H9 (cell line): Measurements from ENCODE around the gene SSBP2. TPM values are rescaled to one million over a fixed set of nuclear protein-coding genes. Genes with fewer than 3 reads are reported as not detected.

Source experiments
- DNase-seq: peaks from one replicate; pipeline ENCODE4 v3.0.0-alpha.2; 2017
- H2AFZ ChIP-seq: one replicate; pipeline ENCODE4 v1.6.1; 2013; ENCODE audit warnings: mild to moderate bottlenecking, low read length, control low read depth, moderate library complexity
- H2AK5ac ChIP-seq: 2 replicates; pipeline ENCODE4 v1.6.1; 2013; ENCODE audit warnings: low read length, control low read depth, mixed read lengths; ENCODE audit not compliant: insufficient read length
- H2BK120ac ChIP-seq: one replicate; pipeline ENCODE4 v1.6.1; 2013; ENCODE audit warnings: low read depth, mild to moderate bottlenecking, low read length, control low read depth, inconsistent platforms; ENCODE audit not compliant: poor library complexity, severe bottlenecking
- H2BK12ac ChIP-seq: 2 replicates; pipeline ENCODE4 v1.6.1; 2013; ENCODE audit warnings: low read length, control low read depth, mixed read lengths, low read depth; ENCODE audit not compliant: insufficient read length
- H2BK15ac ChIP-seq: 2 replicates; pipeline ENCODE4 v1.6.1; 2013; ENCODE audit warnings: low read depth, low read length, control low read depth
- H2BK20ac ChIP-seq: one replicate; pipeline ENCODE4 v1.6.1; 2013; ENCODE audit warnings: low read depth, mild to moderate bottlenecking, low read length, control low read depth, inconsistent platforms; ENCODE audit not compliant: poor library complexity, severe bottlenecking
- H2BK5ac ChIP-seq: 2 replicates; pipeline ENCODE4 v1.6.1; 2013; ENCODE audit warnings: low read length, control low read depth, mixed read lengths; ENCODE audit not compliant: insufficient read length
- H3K14ac ChIP-seq: 2 replicates; pipeline ENCODE4 v1.6.1; 2013; ENCODE audit warnings: low read length, control low read depth; ENCODE audit not compliant: insufficient read depth
- H3K18ac ChIP-seq: 2 replicates; pipeline ENCODE4 v1.6.1; 2013; ENCODE audit warnings: low read depth, mild to moderate bottlenecking, mixed read lengths, low read length, control low read depth; ENCODE audit not compliant: insufficient read length
- H3K23ac ChIP-seq: 2 replicates; pipeline ENCODE4 v1.6.1; 2013; ENCODE audit warnings: low read length, control low read depth, mixed read lengths, low read depth; ENCODE audit not compliant: insufficient read length
- H3K23me2 ChIP-seq: 2 replicates; pipeline ENCODE4 v1.6.1; 2013; ENCODE audit warnings: low read depth, mild to moderate bottlenecking, mixed read lengths, low read length, control low read depth; ENCODE audit not compliant: insufficient read length, poor library complexity, severe bottlenecking
- H3K27ac ChIP-seq: 2 replicates; pipeline ENCODE4 v1.5.1; 2013; ENCODE audit warnings: low read length, control low read depth, mixed read lengths, low read depth; ENCODE audit not compliant: insufficient read length
- H3K27me3 ChIP-seq: 2 replicates; pipeline ENCODE4 v1.6.1; 2013; ENCODE audit warnings: low read length, control low read depth, inconsistent platforms; ENCODE audit not compliant: insufficient read depth
- H3K4ac ChIP-seq: 2 replicates; pipeline ENCODE4 v1.6.1; 2013; ENCODE audit warnings: low read depth, mild to moderate bottlenecking, control low read depth, inconsistent platforms, low read length, moderate library complexity
- H3K4me1 ChIP-seq: 2 replicates; pipeline ENCODE4 v1.6.1; 2013; ENCODE audit warnings: low read length, control low read depth, inconsistent platforms; ENCODE audit not compliant: insufficient read depth
- H3K4me2 ChIP-seq: 2 replicates; pipeline ENCODE4 v1.6.1; 2013; ENCODE audit warnings: low read length, control low read depth, mixed read lengths; ENCODE audit not compliant: insufficient read length, insufficient read depth
- H3K56ac ChIP-seq: 2 replicates; pipeline ENCODE4 v1.6.1; 2013; ENCODE audit warnings: low read depth, mild to moderate bottlenecking, mixed read lengths, low read length, control low read depth; ENCODE audit not compliant: insufficient read length
- H3K79me1 ChIP-seq: 2 replicates; pipeline ENCODE4 v1.6.1; 2013; ENCODE audit warnings: low read depth, mild to moderate bottlenecking, moderate library complexity, low read length, control low read depth, inconsistent platforms; ENCODE audit not compliant: insufficient read depth, poor library complexity, severe bottlenecking
- H3K79me2 ChIP-seq: 2 replicates; pipeline ENCODE4 v1.6.1; 2013; ENCODE audit warnings: low read length, control low read depth, inconsistent platforms; ENCODE audit not compliant: insufficient read depth
- H3K9ac ChIP-seq: 2 replicates; pipeline ENCODE4 v1.6.1; 2013; ENCODE audit warnings: low read length, control low read depth, mixed read lengths; ENCODE audit not compliant: insufficient read length; ENCODE audit errors: extremely low read depth
- H3K9me3 ChIP-seq: one replicate; pipeline ENCODE4 v1.6.1; 2013; ENCODE audit warnings: low read depth, low read length, inconsistent platforms; ENCODE audit not compliant: control insufficient read depth
- H3T11ph ChIP-seq: one replicate; pipeline ENCODE4 v1.6.1; 2013; ENCODE audit warnings: mild to moderate bottlenecking, low read length, control low read depth, inconsistent platforms
- H4K20me1 ChIP-seq: one replicate; pipeline ENCODE4 v1.6.1; 2013; ENCODE audit not compliant: control insufficient read depth, insufficient read length, insufficient read depth
- H4K5ac ChIP-seq: 2 replicates; pipeline ENCODE4 v1.6.1; 2013; ENCODE audit warnings: low read depth, mild to moderate bottlenecking, mixed read lengths, low read length, control low read depth; ENCODE audit not compliant: insufficient read length
- H4K8ac ChIP-seq: replicated peaks from 2 replicates; pipeline ENCODE4 v1.6.1; 2013; ENCODE audit warnings: low read length, control low read depth, mixed read lengths, low read depth; ENCODE audit not compliant: insufficient read length
- H4K91ac ChIP-seq: 2 replicates; pipeline ENCODE4 v1.6.1; 2013; ENCODE audit warnings: low read depth, mild to moderate bottlenecking, moderate library complexity, mixed read lengths, low read length, control low read depth; ENCODE audit not compliant: insufficient read length
- H3K27ac Mint-ChIP-seq, 3 experiments: 2 replicates in 2 of 3; 3 replicates in 1 of 3; pipeline ENCODE4 v1.8.0; 2020 to 2021; ENCODE audit warnings: mixed read lengths in 3 of 3, mild to moderate bottlenecking in 1 of 3, moderate library complexity in 1 of 3
- H3K27me3 Mint-ChIP-seq: 2 replicates; pipeline ENCODE4 v1.8.0; 2021; ENCODE audit warnings: low read depth, mild to moderate bottlenecking, moderate library complexity, mixed read lengths
- H3K36me3 Mint-ChIP-seq, 3 experiments: 2 replicates in 2 of 3; 3 replicates in 1 of 3; pipeline ENCODE4 v1.8.0; 2020 to 2021; ENCODE audit warnings: low read depth in 3 of 3, mixed read lengths in 3 of 3; ENCODE audit not compliant: insufficient read depth in 1 of 3
- H3K4me1 Mint-ChIP-seq, 2 experiments: 2 replicates each; pipeline ENCODE4 v1.8.0; 2020; ENCODE audit warnings: mixed read lengths in 2 of 2
- H3K4me3 Mint-ChIP-seq, 2 experiments: 2 replicates in 1 of 2; 3 replicates in 1 of 2; pipeline ENCODE4 v1.8.0; 2020 to 2021; ENCODE audit warnings: mild to moderate bottlenecking in 2 of 2, mixed read lengths in 2 of 2, moderate library complexity in 1 of 2
- H3K9me3 Mint-ChIP-seq, 2 experiments: 2 replicates in 1 of 2; 3 replicates in 1 of 2; pipeline ENCODE4 v1.8.0; 2020; ENCODE audit warnings: mild to moderate bottlenecking in 2 of 2, mixed read lengths in 2 of 2, moderate library complexity in 1 of 2
- WGBS: extraction: QIAGEN DNeasy Blood & Tissue Kit; methylation state at CpG from one replicate; pipeline ENCODE4 v1.1.7; 2013; ENCODE audit warnings: missing lambda C conversion rate, low lambda C conversion rate, mixed read lengths; ENCODE audit not compliant: insufficient read length; ENCODE audit errors: extremely low coverage; 5-methylcytosine and 5-hydroxymethylcytosine counted together
- total RNA-seq: library from RNA; stranded (reverse); gene quantifications from 2 replicates; pipeline ENCODE4 v1.2.1, GENCODE V29; 2021
- TF ChIP-seq, protein P1 (sequence below): fragments of 200-600 bp; sonication (generic); conservative IDR thresholded peaks from 3 replicates; pipeline ENCODE4 v1.8.0; 2021; ENCODE audit warnings: antibody characterized with exemption, mild to moderate bottlenecking

Gene SSBP2
- total RNA-seq, 1 experiment from 2014 or later, result 35.6 TPM

DNA sequence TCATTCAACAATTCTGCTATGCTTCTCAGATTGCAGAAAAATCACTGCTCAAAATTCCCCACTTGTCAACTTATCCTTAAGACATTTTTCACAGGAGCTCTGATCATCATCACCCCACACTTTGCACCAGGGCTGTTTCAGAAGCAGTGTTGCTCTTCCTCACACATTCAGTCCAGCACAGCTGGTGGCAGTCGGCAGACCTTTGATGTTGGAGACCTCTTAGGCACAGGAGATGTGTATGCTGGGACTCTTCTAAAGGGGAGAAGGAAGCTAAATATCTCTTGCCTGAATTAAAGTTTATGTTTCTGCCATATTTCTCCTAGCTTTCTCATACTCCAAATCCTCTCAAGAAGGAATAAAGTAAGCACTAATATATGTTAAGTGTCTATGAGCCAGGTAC lies 44.8 kb upstream of the SSBP2 start:
- Histone ChIP-seq H3K9ac (no peak overlapping the region), H3K14ac (no peak overlapping the region)

More for the DNA sequence above, 44.8 kb upstream of the SSBP2 start:
- H3K27ac ChIP-seq, result no peak overlapping the region
- no peaks in the 10 kb centered on the region; a peak in 1 of 5 replicates for H3K9me3 Mint-ChIP-seq
- H3K27me3 Mint-ChIP-seq, result no peaks in the 10 kb centered on the region
- H2BK120ac ChIP-seq, result no peak overlapping the region
- no peak overlapping the region for H3K27ac Mint-ChIP-seq
- H3K79me2 ChIP-seq, result no peaks in the 10 kb centered on the region
- no peak overlapping the region for H4K5ac ChIP-seq
- H3K23me2 ChIP-seq, result no peaks in the 10 kb centered on the region
- no peaks in the 10 kb centered on the region for H3K4me1 ChIP-seq
- no peaks in the 10 kb centered on the region for H3K36me3 Mint-ChIP-seq
- no peaks in the 10 kb centered on the region for H4K20me1 ChIP-seq
- H3T11ph ChIP-seq, result no peak overlapping the region
- no peaks in the 10 kb centered on the region for H3K9me3 ChIP-seq
- H2BK15ac ChIP-seq, result no peak overlapping the region
- no peak overlapping the region for H3K4ac ChIP-seq
- H3K4me1 Mint-ChIP-seq, result peaks cover 22 to 26% of the 10 kb centered on the region in 2 experiments
- H2AFZ ChIP-seq, result no peak overlapping the region
- H3K23ac ChIP-seq, result no peak overlapping the region
- H2BK12ac ChIP-seq, result no peak overlapping the region
- no peak overlapping the region for H3K4me2 ChIP-seq
- TF ChIP-seq, protein P1, sequence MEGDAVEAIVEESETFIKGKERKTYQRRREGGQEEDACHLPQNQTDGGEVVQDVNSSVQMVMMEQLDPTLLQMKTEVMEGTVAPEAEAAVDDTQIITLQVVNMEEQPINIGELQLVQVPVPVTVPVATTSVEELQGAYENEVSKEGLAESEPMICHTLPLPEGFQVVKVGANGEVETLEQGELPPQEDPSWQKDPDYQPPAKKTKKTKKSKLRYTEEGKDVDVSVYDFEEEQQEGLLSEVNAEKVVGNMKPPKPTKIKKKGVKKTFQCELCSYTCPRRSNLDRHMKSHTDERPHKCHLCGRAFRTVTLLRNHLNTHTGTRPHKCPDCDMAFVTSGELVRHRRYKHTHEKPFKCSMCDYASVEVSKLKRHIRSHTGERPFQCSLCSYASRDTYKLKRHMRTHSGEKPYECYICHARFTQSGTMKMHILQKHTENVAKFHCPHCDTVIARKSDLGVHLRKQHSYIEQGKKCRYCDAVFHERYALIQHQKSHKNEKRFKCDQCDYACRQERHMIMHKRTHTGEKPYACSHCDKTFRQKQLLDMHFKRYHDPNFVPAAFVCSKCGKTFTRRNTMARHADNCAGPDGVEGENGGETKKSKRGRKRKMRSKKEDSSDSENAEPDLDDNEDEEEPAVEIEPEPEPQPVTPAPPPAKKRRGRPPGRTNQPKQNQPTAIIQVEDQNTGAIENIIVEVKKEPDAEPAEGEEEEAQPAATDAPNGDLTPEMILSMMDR, result no peak
- WGBS, result no CpG with 5 or more reads among the region's 1 CpG
- no peak overlapping the region for H3K18ac ChIP-seq
- no peaks in the 10 kb centered on the region for H3K79me1 ChIP-seq
- H4K8ac ChIP-seq, result no peak overlapping the region
- no peak overlapping the region for H3K56ac ChIP-seq
- DNase-seq, result no peak
- H2AK5ac ChIP-seq, result no peak overlapping the region
- H2BK5ac ChIP-seq, result no peak overlapping the region
- no peak overlapping the region for H4K91ac ChIP-seq
- no peak overlapping the region for H3K4me3 Mint-ChIP-seq
- no peak overlapping the region for H2BK20ac ChIP-seq
- H3K27me3 ChIP-seq, result no peaks in the 10 kb centered on the region
